GM19240 (cell line): ENCODE data around the gene MRPL46.
"Not testable (repeated sequence)": the region's sequence is repeated elsewhere in the genome, so short reads cannot be mapped to it uniquely, and the experiment has no call there.

Experiments used
- DNase-seq: peaks from one replicate; pipeline ENCODE4 v3.0.0; 2011; ENCODE audit warnings: low spot score; ENCODE audit not compliant: insufficient read length

The MRPL46 gene

DNA sequence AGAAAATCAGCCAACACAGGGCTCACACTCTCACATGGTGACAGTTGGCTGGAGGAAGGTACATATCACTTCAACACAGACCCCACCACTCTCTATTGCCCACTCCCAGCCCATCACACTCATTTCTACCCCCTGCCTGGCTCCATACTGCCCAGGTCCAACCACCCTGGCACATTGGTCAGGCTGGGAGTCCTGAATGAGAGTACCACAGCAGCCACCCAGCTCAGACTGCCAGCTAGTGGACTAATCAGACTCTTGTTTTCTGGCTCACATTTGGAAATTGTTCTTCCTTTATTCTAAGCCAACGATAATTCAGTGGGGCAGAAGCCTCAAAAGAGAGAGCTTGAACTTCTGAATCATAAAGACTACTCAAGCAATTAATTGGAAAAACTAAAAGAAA is 20.0 kb downstream of the MRPL46 start:
- DNase-seq: no peak

DNA sequence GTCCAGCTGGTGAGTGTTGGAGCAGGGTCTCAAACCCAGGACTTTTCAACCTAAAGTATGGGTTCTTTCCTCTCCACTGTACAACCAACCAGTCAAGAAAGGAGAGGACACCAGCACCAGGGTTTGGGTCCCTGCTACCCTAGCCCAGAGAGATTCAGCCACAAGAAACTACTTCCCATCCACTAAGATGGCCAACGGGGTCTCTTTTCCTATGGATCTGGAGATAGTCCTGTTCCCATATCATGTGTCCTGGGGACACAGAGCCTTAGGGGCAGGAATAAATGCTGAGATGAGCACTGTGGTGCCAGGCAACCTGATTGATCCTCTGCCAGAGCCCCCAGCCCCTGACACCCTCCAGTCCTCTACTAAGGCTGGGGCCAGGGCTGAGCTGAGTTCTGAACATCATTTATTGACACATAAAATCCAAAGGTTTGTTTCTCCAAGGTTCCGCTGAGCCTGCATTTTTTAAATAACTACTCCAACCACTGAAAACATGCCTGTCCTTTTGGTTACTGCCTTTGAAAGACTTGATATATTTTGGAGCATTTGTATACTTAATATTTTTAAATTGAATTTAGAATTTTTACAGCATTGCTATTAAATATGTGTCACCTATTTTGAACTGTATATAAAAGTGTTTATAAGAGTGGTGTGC is 26.0 kb downstream of the MRPL46 start:
- no peak for DNase-seq

DNA sequence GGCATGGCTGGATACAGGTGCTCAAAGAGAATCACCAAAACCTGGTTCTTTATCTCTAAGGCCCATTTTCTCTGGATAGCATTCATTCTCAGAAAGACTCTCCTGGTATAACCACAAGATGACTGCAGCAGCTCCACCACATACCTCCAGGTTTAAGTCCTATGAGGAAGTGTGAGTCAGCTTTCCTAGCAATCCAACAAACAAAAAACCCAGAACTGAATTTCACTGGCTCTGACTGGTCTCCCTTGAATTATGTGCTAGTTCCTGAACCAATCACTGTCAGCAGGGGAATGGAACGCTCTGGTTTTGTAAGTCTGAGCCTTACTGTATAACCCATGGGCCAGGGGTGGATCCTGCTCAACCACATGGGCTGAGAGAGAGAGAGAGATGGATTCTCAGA is 27.2 kb downstream of the MRPL46 start:
- no peak for DNase-seq

GRCh38 chr15:88438181-88438580 is 29.0 kb downstream of the MRPL46 start:
- DNase-seq: no peak

DNA sequence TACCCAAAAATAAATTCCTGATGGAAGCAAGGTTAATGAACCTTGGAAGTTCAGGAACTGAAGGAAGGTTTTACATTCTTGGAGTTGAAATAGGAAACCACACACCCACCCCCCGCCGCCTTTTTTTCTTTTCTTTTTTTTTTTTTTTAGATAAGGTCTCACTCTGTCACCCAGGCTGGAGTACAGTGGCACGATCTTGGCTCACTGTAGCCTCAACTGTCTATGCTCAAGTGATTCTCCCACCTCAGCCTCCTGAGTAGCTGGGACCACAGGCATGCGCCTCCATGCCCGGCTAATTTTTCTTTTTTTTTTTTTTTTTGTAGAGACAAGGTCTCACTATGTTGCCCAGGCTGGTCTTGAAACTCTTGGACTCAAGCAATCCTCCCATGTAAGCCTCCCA is 33.1 kb downstream of the MRPL46 start:
- not testable (repeated sequence) for DNase-seq

DNA sequence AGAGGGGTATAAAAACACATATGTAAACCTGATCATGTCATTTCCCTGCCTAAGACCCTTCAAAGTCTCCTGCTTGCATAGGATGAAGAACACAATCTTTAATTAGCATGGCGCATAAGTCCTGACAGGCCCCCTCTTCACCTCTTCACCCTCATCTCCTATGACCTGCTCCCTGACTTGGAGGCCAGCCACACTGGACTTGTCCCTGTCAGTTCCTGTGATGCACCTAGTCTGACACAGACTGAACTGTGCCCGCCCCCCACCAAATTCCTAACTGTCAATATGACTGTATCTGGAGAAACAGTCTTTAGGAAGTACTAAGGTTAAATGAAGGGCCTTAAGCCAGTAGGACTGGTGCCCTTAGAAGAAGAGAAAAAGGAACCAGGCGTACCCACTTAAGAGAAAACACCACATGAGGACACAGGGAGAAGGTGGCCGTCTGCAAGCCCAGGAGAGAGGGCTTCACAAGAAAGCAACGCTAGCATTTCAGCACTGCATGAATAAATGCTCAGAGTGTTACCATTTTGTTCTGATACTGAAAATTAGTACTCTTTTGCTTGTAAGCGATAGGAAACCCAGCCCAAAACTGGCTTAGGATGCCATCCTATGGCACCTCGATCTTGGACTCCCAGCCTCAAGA is 34.0 kb downstream of the MRPL46 start:
- DNase-seq: no peak

DNA sequence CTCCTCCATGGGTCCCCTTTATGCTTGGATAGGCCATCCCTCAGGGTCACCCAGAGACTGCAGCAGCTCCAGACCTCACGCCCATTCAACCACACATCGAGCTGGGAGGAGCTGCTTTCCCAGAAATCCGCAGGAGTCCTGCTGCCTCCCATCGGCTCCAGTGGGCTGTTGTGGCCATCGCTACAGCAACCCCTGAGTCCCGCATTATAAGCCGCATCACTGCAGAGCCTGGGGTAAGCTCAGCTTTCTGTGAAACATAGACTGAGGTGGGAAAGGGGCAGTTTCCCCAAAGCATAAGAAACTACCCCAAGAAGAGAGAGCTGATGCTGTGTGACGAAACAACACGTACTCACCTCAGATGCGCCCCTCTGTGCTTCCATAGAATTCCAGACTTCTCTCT is 35.7 kb downstream of the MRPL46 start:
- no peak for DNase-seq

DNA sequence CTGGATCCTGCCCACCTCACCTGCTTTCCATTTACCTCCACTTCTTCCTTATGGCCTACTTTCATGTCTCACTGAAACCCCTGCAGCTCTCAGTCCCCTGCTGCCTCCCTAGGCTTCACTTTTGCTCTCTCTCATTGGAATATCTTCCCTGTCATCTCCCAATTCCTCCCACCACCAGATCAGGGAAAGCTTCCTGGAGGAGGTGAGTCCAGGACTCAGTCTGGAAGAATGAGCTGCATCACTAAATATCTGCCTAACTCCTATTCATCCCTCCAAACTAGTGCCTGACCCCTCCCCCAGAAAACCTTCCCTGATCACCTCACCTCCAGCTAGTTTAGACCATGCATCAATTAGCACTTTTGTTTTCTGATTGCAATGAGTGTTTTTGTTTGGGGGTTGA is 37.1 kb downstream of the MRPL46 start:
- DNase-seq: no peak

GRCh38 chr15:88428805-88429605 is 38.2 kb downstream of the MRPL46 start:
- no peak for DNase-seq

DNA sequence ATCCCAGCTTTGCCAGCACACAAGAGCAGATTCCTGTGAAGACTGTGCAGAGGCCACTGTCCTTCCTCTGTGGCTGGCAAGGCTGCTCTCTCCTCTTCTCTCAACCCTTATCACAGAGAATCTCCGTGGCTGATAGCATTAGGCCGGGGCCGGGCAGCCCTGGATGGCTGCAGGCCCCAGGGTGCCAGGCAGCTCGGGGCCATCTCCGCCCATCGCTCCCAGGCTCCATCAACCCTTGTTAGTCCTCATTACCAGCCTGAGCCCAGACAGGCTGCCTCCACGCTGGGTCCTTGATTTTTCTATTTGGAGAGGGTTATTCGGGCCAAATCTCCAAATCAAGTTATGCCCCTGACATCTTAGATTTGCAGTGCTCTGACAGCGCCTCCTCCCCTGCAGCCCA is 39.1 kb downstream of the MRPL46 start:
- no peak for DNase-seq

DNA sequence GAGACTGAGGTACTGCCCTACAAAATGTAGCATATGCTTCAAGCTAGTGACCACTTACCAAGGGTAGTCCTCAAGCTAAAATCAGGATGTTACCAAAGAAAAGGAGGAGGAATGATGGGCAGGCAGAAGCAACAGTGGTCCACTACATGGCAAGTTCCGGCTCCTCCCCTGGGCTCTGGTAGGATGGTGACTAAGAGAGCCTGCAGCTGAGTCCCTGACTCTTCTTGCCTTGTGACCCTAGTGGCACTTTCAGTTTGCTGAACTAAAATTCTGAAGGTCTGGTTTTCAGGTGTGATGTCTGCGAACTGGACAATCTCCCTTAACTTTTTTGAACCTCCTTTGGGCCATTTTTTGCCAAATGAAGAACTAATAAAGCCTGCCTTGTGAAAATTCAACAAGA is 40.9 kb downstream of the MRPL46 start:
- DNase-seq: no peak

- DNase-seq: no peak
Observed at GRCh38 chr15:88423331-88423730, 43.9 kb downstream of the MRPL46 start.

GRCh38 chr15:88419830-88420229 is 47.4 kb downstream of the MRPL46 start:
- no peak for DNase-seq
